GM23338 (cell line): ENCODE measurements around the gene RHO.

Experiments used
- CREB1 ChIP-seq: fragments of 250-450 bp; sonication (Bioruptor Pico); IDR thresholded peaks from 2 replicates; pipeline ENCODE4 v1.5.0; 2020; ENCODE audit warnings: low read depth, mild to moderate bottlenecking, moderate library complexity
- CTCF ChIP-seq, 2 experiments: fragments of 200-600 bp in 1 of 2; sonication (generic) in 1 of 2; conservative IDR thresholded peaks; 2 replicates each; pipeline versions ENCODE4 v1.5.1 to v1.6.1; 2016 to 2017; ENCODE audit warnings: antibody characterized with exemption in 2 of 2, low read depth in 2 of 2, mild to moderate bottlenecking in 2 of 2, moderate library complexity in 1 of 2
- EZH2 ChIP-seq: fragments of 200-600 bp; sonication (generic); IDR thresholded peaks from one replicate; pipeline ENCODE4 v1.8.0; 2017; ENCODE audit warnings: antibody characterized with exemption, mild to moderate bottlenecking, low read depth; ENCODE audit not compliant: unreplicated experiment
- EZH2phosphoT487 ChIP-seq: fragments of 200-600 bp; sonication (generic); IDR thresholded peaks from one replicate; pipeline ENCODE4 v1.8.1; 2018; ENCODE audit warnings: antibody characterized with exemption; ENCODE audit not compliant: unreplicated experiment

DNA sequence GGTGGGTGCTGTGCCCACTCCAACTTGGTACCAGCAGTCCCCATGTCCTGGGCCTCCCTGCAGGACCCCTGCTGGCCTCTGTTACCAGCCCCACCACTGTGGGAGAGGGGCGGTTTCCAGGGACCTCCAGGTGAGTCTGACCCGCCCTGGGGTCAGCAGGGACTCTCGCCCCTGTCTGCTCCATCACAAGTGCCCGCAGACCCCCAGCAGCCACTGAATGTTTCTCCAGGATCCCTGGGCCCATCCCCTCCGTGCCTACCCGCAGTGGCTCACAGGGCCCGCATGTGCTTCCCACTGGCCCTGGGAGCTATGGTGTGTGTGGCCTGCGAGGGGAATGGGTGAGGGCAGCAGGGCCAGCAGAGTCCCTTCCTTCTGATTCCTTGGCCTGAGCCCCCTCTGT lies 9.9 kb upstream of the RHO start:
- no peak for TF ChIP-seq EZH2
- TF ChIP-seq EZH2phosphoT487 = no peak
- TF ChIP-seq CTCF (conservative IDR thresholded peaks at IDR 0.05; ENCODE audit: low read depth in 2 of 2) = no peak
- TF ChIP-seq CREB1 (CRISPR knock-in tag) = no peak
